ENCODE results near the gene OR52K1.
"Not testable (repeated sequence)": the region's sequence is repeated elsewhere in the genome, so short reads cannot be mapped to it uniquely, and the experiment has no call there.

The OR52K1 gene

GRCh38 chr11:4482445-4482844 lies at the start of gene OR52K1:
Gene OR52K1, plus strand, starts transcription at chr11:4482646. Its CDS starts 6,255 bp downstream, at chr11:4488901.
- DNase-seq = no peak

GRCh38 chr11:4433856-4434255 lies 48.6 kb upstream of the OR52K1 start:
- DNase-seq = no peak

- DNase-seq = no peak
Measured at GRCh38 chr11:4436411-4436810, 46.0 kb upstream of the OR52K1 start.

- DNase-seq = no peak
Measured at GRCh38 chr11:4441515-4441914, 40.9 kb upstream of the OR52K1 start.

- no peak for DNase-seq
Measured at GRCh38 chr11:4443232-4443891, 39.1 kb upstream of the OR52K1 start.

- DNase-seq = no peak
Measured at GRCh38 chr11:4448995-4449394, 33.5 kb upstream of the OR52K1 start, which contains the start of gene OR52K2. Gene OR52K2, plus strand, starts transcription at chr11:4449295. Its CDS starts 45 bp downstream, at chr11:4449340.

- no peak for DNase-seq
Measured at GRCh38 chr11:4453118-4453517, 29.3 kb upstream of the OR52K1 start.

- DNase-seq = no peak
Measured at GRCh38 chr11:4454021-4454420, 28.4 kb upstream of the OR52K1 start.

GRCh38 chr11:4455419-4455818 lies 27.0 kb upstream of the OR52K1 start:
- DNase-seq = no peak

GRCh38 chr11:4459500-4459899 lies 22.9 kb upstream of the OR52K1 start:
- no peak for DNase-seq

GRCh38 chr11:4460151-4460550 lies 22.3 kb upstream of the OR52K1 start:
- DNase-seq = no peak

- no peak for DNase-seq
Measured at GRCh38 chr11:4464216-4465159, 18.0 kb upstream of the OR52K1 start.

GRCh38 chr11:4465407-4465806 lies 17.0 kb upstream of the OR52K1 start:
- no peak for DNase-seq

- no peak for DNase-seq
Measured at GRCh38 chr11:4466131-4466870, 16.1 kb upstream of the OR52K1 start.

- no peak for DNase-seq
Measured at GRCh38 chr11:4466871-4467442, 15.5 kb upstream of the OR52K1 start.

- DNase-seq = no peak
Measured at GRCh38 chr11:4467811-4468606, 14.4 kb upstream of the OR52K1 start.

GRCh38 chr11:4479644-4480043 lies 2.8 kb upstream of the OR52K1 start:
- no peak for DNase-seq

- DNase-seq = no peak
Measured at GRCh38 chr11:4480577-4481239, 1.7 kb upstream of the OR52K1 start.

- DNase-seq = no peak
Measured at GRCh38 chr11:4481240-4481582, 1.2 kb upstream of the OR52K1 start.

GRCh38 chr11:4484310-4484709 lies 1.9 kb downstream of the OR52K1 start:
- DNase-seq = no peak

- DNase-seq = not testable (repeated sequence)
Measured at GRCh38 chr11:4491405-4491804, 9.0 kb downstream of the OR52K1 start.
